Epithelial cell of prostate (primary cell): ENCODE results near the gene CASQ1.

Source experiments
- DNase-seq: peaks from one replicate; pipeline ENCODE4 v3.0.0-alpha.2; 2011; ENCODE audit warnings: low read depth, low spot score
- H3K27ac ChIP-seq: fragments of 450-650 bp; 2 replicates; pipeline ENCODE4 v1.5.1; 2017; ENCODE audit warnings: mild to moderate bottlenecking

Gene CASQ1

DNA sequence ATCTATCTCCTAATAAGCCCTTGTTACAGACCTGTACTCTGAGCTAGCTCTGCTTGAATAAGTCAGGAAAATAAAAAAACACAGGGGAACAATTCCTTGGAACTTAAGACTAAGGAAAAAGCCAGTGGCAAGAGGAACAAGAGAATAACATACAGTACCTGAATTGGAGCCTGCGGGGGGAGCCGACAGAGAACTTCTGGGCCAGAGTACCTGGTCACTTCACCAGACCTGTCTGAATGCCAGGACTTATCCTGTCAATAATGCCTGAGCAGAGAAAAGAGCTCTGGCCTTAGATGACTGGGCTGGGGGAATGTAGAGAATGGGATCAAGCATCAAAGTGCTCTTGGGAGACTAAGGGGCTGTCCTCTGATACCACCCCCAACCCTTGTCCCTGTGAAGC, 29.9 kb downstream of the CASQ1 start:
- peak overlapping the region; percentile 95 for H3K27ac ChIP-seq
- no peak for DNase-seq

- H3K27ac ChIP-seq, result no peak overlapping the region
- DNase-seq, result no peak
Observed at GRCh38 chr1:160221089-160221488, 30.7 kb downstream of the CASQ1 start.

DNA sequence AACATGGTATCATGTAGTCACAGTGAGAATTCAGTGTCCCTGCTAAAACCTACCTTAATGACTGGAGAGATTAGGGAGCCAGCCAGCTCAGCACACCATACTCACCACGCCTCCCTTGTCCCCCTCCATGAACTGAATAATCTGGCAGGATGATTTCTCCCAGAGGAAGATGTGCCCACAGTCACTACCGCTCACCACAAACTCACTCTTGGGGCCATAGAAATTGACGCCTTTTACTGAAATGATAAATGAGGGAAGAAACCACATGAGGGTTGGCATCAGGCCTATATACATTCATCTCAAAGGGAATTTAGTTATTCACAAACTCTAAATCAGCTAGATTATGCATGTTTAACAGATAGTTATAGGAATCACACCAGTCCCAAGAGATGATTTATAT, 32.2 kb downstream of the CASQ1 start:
- no peak for DNase-seq
- H3K27ac ChIP-seq, result no peak overlapping the region

DNA sequence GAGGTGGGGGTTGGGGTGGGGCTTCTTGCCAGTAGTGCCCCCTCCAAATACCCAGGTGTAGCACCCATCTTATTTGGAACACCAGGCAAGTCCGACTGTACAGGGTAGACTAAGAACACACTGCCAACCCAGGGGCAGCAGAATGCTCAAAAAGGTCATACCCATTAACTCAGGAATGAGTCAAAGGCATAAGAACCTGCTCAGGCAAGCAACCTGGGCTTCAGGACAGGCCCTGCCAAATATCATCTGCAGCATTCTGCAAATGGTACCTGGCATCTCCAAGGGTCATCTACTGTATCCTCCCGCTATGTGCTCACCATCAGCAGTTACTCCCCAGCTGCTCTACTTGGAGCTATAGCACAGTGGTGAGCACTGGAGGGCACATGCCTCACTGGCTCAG, 34.2 kb downstream of the CASQ1 start:
- no peak overlapping the region for H3K27ac ChIP-seq
- DNase-seq, result no peak

DNA sequence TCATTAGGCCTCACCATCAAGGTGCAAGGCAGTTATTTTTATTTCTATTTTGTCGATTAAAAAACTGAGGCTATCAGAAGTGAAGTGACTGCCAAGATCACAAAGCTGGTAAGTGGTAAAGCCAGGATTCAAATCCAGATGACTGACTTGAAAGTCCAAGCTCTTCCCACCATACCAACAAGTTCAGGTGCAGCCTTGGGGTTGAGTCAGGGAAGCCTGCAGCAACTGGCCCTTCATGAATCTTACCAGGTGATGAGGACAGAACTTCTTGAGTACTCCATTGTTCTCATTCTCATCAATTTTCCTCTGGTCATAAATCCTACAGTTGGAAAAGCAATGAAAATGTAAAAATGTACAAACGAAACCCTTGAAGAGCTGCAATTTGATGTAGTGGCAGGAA, 35.0 kb downstream of the CASQ1 start:
- no peak overlapping the region for H3K27ac ChIP-seq
- no peak for DNase-seq

DNA sequence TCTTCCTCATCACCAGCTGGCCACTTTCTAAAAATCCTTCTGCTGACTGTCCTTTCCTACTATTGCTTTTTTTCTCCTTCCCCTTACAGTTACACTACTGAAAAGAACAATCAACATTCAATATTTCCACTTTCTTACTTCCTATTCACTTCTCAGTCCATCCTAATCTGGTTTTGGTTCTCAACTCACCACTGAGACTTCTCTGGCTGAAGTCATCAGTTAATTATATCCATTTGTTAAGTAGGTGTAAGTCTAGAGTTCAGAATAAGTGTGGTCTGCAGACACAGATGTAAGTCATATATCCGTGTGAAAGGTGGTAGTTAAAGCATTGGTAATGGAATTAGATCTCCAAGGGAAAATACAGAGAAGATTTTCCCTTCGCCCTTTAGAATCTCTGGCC, 36.2 kb downstream of the CASQ1 start:
- no peak overlapping the region for H3K27ac ChIP-seq
- DNase-seq, result no peak

DNA sequence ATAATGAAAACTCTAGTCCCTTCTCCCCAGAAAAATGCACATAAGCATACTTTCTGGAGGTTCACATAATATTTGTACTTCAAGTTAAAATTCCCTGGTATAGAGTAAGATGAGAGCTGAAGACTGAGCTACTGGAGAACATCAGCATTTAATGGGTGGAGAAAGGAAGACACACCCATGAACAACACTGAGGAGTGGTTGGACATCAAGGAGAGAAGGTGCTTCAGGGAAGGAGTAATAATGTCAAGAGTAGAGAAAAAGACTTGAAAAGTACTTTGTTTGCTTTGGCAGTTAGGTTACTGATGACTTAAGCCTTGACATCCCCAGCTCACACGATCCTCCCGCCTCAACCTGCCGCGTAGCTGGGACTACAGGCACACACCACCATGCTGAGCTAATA, 36.7 kb downstream of the CASQ1 start:
- DNase-seq, result no peak
- no peak overlapping the region for H3K27ac ChIP-seq

- DNase-seq, result no peak
- no peak overlapping the region for H3K27ac ChIP-seq
Observed at GRCh38 chr1:160227561-160227960, 37.2 kb downstream of the CASQ1 start.

DNA sequence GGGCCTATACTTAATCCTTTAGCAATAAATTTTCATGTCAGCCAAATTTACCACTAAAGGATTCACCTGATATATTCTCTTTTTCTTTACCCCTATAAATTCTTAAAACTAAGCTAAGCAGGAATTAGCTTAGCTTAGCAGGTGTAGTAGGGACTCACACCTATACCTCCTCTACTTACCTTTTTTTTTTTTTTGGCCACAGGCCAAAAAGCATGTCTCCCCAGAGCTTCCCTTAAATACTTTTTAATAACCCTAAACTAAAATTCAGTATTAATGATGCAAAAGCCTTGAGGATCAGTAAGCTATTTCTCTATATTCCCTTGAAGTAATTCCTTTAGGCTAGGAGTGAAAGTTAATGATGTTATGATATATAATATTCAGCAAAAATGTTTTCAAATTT, 38.1 kb downstream of the CASQ1 start:
- no peak for DNase-seq
- H3K27ac ChIP-seq, result no peak overlapping the region

GRCh38 chr1:160232911-160233310, 42.5 kb downstream of the CASQ1 start:
- no peak overlapping the region for H3K27ac ChIP-seq
- no peak for DNase-seq

GRCh38 chr1:160236806-160237205, 46.4 kb downstream of the CASQ1 start:
- no peak for DNase-seq
- H3K27ac ChIP-seq, result no peak overlapping the region

DNA sequence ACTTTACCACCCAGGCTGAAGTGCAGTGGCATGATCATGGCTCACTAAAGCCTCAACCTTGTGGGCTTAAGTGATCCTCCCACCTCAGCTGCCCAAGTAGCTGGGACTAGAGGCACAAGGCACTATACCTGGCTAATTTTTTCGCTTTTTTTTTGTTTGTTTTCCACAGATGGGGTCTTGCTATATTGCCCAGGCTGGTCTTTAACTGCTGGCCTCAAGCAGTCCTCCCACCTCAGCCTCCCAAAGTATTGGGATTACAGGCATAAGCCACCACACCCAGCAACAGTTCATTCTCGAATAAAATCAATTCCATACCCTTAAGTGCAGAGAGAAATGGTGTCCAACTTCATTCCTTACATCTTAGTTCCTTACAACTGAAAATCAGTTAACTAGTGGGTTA, 47.2 kb downstream of the CASQ1 start:
- DNase-seq, result no peak
- no peak overlapping the region for H3K27ac ChIP-seq

GRCh38 chr1:160238408-160238807, 48.0 kb downstream of the CASQ1 start:
- no peak overlapping the region for H3K27ac ChIP-seq
- no peak for DNase-seq

- H3K27ac ChIP-seq, result no peak overlapping the region
- no peak for DNase-seq
Observed at GRCh38 chr1:160239582-160240299, 49.4 kb downstream of the CASQ1 start.

- no peak overlapping the region for H3K27ac ChIP-seq
- no peak for DNase-seq
Observed at GRCh38 chr1:160243767-160244166, 53.4 kb downstream of the CASQ1 start.

DNA sequence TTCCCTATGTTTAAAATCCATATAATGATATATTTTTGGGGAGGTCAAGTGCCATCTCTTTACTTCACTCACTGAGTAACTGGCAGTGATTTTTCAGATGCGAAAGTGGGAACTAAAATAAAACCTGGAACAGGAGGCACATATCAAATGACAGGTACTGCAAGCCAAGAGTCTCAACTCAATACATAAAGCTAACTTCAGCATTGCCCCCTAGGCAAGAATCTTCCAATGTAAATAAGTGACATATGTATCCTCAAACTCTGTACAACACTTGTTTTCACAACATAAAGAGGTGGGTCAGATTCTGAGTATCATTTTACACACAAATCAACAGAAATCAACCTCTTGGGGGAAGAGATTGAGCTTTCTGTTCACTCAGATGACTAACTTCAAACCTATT, 53.8 kb downstream of the CASQ1 start:
- no peak for DNase-seq
- H3K27ac ChIP-seq, result no peak overlapping the region

GRCh38 chr1:160245434-160245833, 55.1 kb downstream of the CASQ1 start:
- H3K27ac ChIP-seq, result peak overlapping the region; percentile 4
- DNase-seq, result no peak

DNA sequence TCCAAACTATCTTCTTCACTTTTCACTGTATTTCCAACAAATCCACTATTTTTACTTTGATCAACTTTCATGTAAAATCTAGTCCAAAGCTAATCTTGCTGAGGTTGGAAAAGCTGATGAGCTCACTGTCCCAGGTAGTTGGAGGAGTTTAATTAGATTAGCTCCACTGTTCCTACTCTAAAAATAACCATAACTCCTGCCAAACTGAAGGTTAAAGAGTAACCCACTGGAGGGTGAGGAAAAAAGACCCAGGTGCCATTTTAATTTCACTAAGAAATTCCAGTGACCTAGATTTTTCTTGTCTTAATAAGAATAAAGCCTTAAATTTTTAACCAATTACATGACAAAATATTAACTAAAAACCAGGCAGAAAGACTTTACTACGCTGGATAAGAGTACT, 56.7 kb downstream of the CASQ1 start:
- no peak overlapping the region for H3K27ac ChIP-seq
- no peak for DNase-seq

GRCh38 chr1:160251011-160251410, 60.6 kb downstream of the CASQ1 start:
- H3K27ac ChIP-seq, result no peak overlapping the region
- no peak for DNase-seq
